Endothelial cell of umbilical vein (primary cell): ENCODE measurements around the gene LSM7. TPM values are rescaled to one million over a fixed set of nuclear protein-coding genes. Genes with fewer than 3 reads are reported as not detected.

Experiments used
- BruUV-seq: library from RNA; stranded (reverse); fragments of 400-500 nt; replicated peaks from 2 replicates; lab custom pipeline; 2021; lab: Mats Ljungman, UMichigan
- CTCF ChIA-PET: fragments of 300-600, 350-600 bp; sonication (Branson Sonifier 250); formaldehyde crosslinking; loops from one replicate; lab custom pipeline; 2021; ENCODE audit warnings: antibody characterized with exemption, inconsistent platforms; lab: Charles Lee
- POLR2A ChIA-PET: fragments of 300-600, 350-600 bp; sonication (Branson Sonifier 250); formaldehyde crosslinking; loops from one replicate; lab custom pipeline; 2021; ENCODE audit warnings: antibody characterized with exemption, inconsistent platforms; lab: Charles Lee
- DNase-seq: peaks from one replicate; pipeline ENCODE4 v3.0.0-alpha.2; 2011; ENCODE audit warnings: low read depth, low spot score
- FAIRE-seq: peaks from 2 replicates; lab custom pipeline; 2011; peaks lifted over from hg19 to GRCh38; lab: Jason Lieb, UNC
- H2AFZ ChIP-seq: 2 replicates; pipeline ENCODE4 v1.6.0; 2012; ENCODE audit warnings: low read depth, low read length, control low read depth, inconsistent platforms
- H3K27ac ChIP-seq: 2 replicates; pipeline ENCODE4 v1.5.1; 2011; ENCODE audit warnings: low read depth, mild to moderate bottlenecking, control low read depth, low read length, moderate library complexity; ENCODE audit not compliant: insufficient read depth
- H3K27me3 ChIP-seq, 2 experiments: 2 replicates each; pipeline versions ENCODE4 v1.6.0 to v1.6.1; 2011; ENCODE audit warnings: low read length in 2 of 2, mixed read lengths in 1 of 2; ENCODE audit not compliant: control insufficient read depth in 2 of 2, insufficient read depth in 2 of 2
- H3K36me3 ChIP-seq, 2 experiments: 2 replicates in 1 of 2; 3 replicates in 1 of 2; pipeline ENCODE4 v1.5.1; 2011; ENCODE audit warnings: low read length in 2 of 2, mild to moderate bottlenecking in 1 of 2, moderate library complexity in 1 of 2; ENCODE audit not compliant: control insufficient read depth in 2 of 2, insufficient read depth in 2 of 2; ENCODE audit errors: extremely low read depth in 1 of 2
- H3K4me1 ChIP-seq: 3 replicates; pipeline ENCODE4 v1.5.1; 2011; ENCODE audit warnings: mild to moderate bottlenecking, low read length; ENCODE audit not compliant: control insufficient read depth, insufficient read depth; ENCODE audit errors: extremely low read depth
- H3K4me2 ChIP-seq: 2 replicates; pipeline ENCODE4 v1.6.1; 2011; ENCODE audit warnings: low read length, control low read depth, mixed read lengths; ENCODE audit not compliant: insufficient read depth
- H3K4me3 ChIP-seq, 3 experiments: fragments of 200-600 bp in 1 of 3; sonication (generic), shearing (Covaris generic) in 1 of 3; replicated peaks in 1 of 3; 2 replicates each; pipeline ENCODE4 v1.5.1; 2011 to 2016; ENCODE audit warnings: control low read depth in 3 of 3, low read length in 3 of 3, mild to moderate bottlenecking in 2 of 3, inconsistent platforms in 1 of 3, low read depth in 1 of 3, moderate library complexity in 1 of 3; ENCODE audit not compliant: insufficient read depth in 1 of 3
- H3K79me2 ChIP-seq: 2 replicates; pipeline ENCODE4 v1.6.0; 2012; ENCODE audit warnings: low read length, inconsistent platforms; ENCODE audit not compliant: control insufficient read depth, insufficient read depth
- H3K9ac ChIP-seq: replicated peaks from 2 replicates; pipeline ENCODE3; 2011; ENCODE audit warnings: low read length, control low read depth; ENCODE audit not compliant: insufficient read depth; ENCODE audit errors: extremely low read depth
- H3K9me1 ChIP-seq: replicated peaks from 3 replicates; pipeline ENCODE4 v1.6.0; 2011; ENCODE audit warnings: mild to moderate bottlenecking, low read length; ENCODE audit not compliant: control insufficient read depth, insufficient read depth; ENCODE audit errors: extremely low read depth
- H3K9me3 ChIP-seq: replicated peaks from 2 replicates; pipeline ENCODE4 v1.5.1; 2012; ENCODE audit warnings: low read length, inconsistent platforms; ENCODE audit not compliant: control insufficient read depth, insufficient read depth
- H4K20me1 ChIP-seq: replicated peaks from 2 replicates; pipeline ENCODE3; 2011; ENCODE audit warnings: mild to moderate bottlenecking, low read length; ENCODE audit not compliant: control insufficient read depth, insufficient read depth; ENCODE audit errors: extremely low read depth
- CTCF ChIP-seq, 2 donors: IDR thresholded peaks; 1 replicate in 1 of 2; 2 replicates in 1 of 2; pipeline ENCODE4 v1.5.1; 2011; ENCODE audit warnings: low read length in 2 of 2, mild to moderate bottlenecking in 2 of 2, moderate library complexity in 2 of 2, control low read depth in 1 of 2, inconsistent platforms in 1 of 2, low read depth in 1 of 2; ENCODE audit not compliant: insufficient read depth in 1 of 2; ENCODE audit errors: extremely low read depth in 1 of 2
- EZH2 ChIP-seq: IDR thresholded peaks from 2 replicates; pipeline ENCODE4 v1.6.1; 2012; ENCODE audit warnings: borderline replicate concordance, low read depth, mild to moderate bottlenecking, moderate library complexity, low read length, inconsistent platforms; ENCODE audit not compliant: severe bottlenecking
- FOS ChIP-seq: IDR thresholded peaks from 2 replicates; pipeline ENCODE4 v1.6.1; 2011; ENCODE audit warnings: mild to moderate bottlenecking, low read length, moderate library complexity, borderline replicate concordance; ENCODE audit not compliant: insufficient read depth
- GATA2 ChIP-seq: IDR thresholded peaks from 2 replicates; pipeline ENCODE4 v1.7.0; 2011; ENCODE audit warnings: low read depth, mild to moderate bottlenecking, moderate library complexity, mixed read lengths, low read length; ENCODE audit not compliant: insufficient read length, insufficient read depth
- JUN ChIP-seq: IDR thresholded peaks from 2 replicates; pipeline ENCODE4 v1.6.1; 2011; ENCODE audit warnings: borderline replicate concordance, low read depth; ENCODE audit not compliant: insufficient read length, insufficient read depth
- MAX ChIP-seq: IDR thresholded peaks from 2 replicates; pipeline ENCODE4 v1.6.1; 2011; ENCODE audit not compliant: insufficient read depth, insufficient read length
- MYC ChIP-seq: IDR thresholded peaks from one replicate; pipeline ENCODE4 v1.6.1; 2011; ENCODE audit warnings: mild to moderate bottlenecking, low read depth, low read length
- POLR2A ChIP-seq: IDR thresholded peaks from 2 replicates; pipeline ENCODE4 v1.6.1; 2012; ENCODE audit warnings: low read depth, mild to moderate bottlenecking, control low read depth, low read length
- POLR2AphosphoS5 ChIP-seq: IDR thresholded peaks from 2 replicates; pipeline ENCODE4 v1.6.1; 2012; ENCODE audit warnings: low read depth, mild to moderate bottlenecking, control low read depth, low read length, moderate library complexity; ENCODE audit not compliant: insufficient read depth
- dilution Hi-C: fragments of 300-500 bp; cut with MboI; formaldehyde crosslinking; loops from one replicate; pipeline ENCODE4 v1.15.0; 2019; ENCODE audit warnings: low sequenced_read_pairs; ENCODE audit not compliant: extremely low pct_ligation_motif_present
- intact Hi-C: fragments of 100-400 bp; cut with micrococcal nuclease; formaldehyde crosslinking; loops from one replicate; pipeline ENCODE4 v1.10.0; 2022
- polyA plus RNA-seq, 4 experiments: library from polyadenylated mRNA; depleted of rRNA in 3 of 4; stranded (reverse) in 3 of 4; unstranded in 1 of 4; fragments of >200 nt; gene quantifications; 2 replicates each; pipeline versions ENCODE4 v1.2.1 to v1.2.3, GENCODE V29; 2011 to 2012; ENCODE audit warnings: missing spikeins in 1 of 4
- total RNA-seq: library from RNA; stranded (reverse); gene quantifications from 2 replicates; pipeline ENCODE4 v1.2.3, GENCODE V29; 2021

Gene LSM7
- total and polyA plus RNA-seq, 2 donors (not counting 3 experiments of a cell fraction or from before 2014, with no cell fraction given): 124 to 673 TPM

- POLR2A ChIA-PET: no interaction called here
- Histone ChIP-seq H3K4me2 (no peak overlapping the region), H3K4me1 (no peaks in the 10 kb centered on the region), H2AFZ (no peak overlapping the region), H3K27ac (no peak overlapping the region), H3K27me3 (no peaks in the 10 kb centered on the region), H3K79me2 (peaks cover 11% of the 10 kb centered on the region), H3K9ac (no peak overlapping the region), H3K9me3 (no peaks in the 10 kb centered on the region), H3K4me3 (no peak overlapping the region), H3K36me3 (peaks cover 0 to 13% of the 10 kb centered on the region in 2 experiments), H4K20me1 (no peaks in the 10 kb centered on the region), H3K9me1 (no peaks in the 10 kb centered on the region)
- dilution Hi-C loops: no loop called here
- DNase-seq (no peak), FAIRE-seq (no peak)
- CTCF ChIA-PET: interaction anchor here (0.5 kb wide), 1 partner anchor 162 kb away, joined by 3 read pairs; no protein-coding TSS in a partner anchor
- intact Hi-C loops: no loop called here
- no TSS peak for BruUV-seq
- TF ChIP-seq JUN: no peak
- no peak for TF ChIP-seq POLR2AphosphoS5
- no peak for TF ChIP-seq MYC
- TF ChIP-seq MAX: no peak
- no peak for TF ChIP-seq POLR2A
- no peak for TF ChIP-seq GATA2
- no peak for TF ChIP-seq CTCF (IDR thresholded peaks at IDR 0.05; ENCODE audit: extremely low read depth in 1 of 2, insufficient read depth in 1 of 2, low read depth in 1 of 2, low read length in 2 of 2)
- no peak for TF ChIP-seq EZH2
- no peak for TF ChIP-seq FOS
These were observed 6.7 kb downstream of the LSM7 start for GRCh38 chr19:2321565-2322283.
